ENCODE data around the gene ZMAT5. TPM values are rescaled to one million over a fixed set of nuclear protein-coding genes. Genes with fewer than 3 reads are reported as not detected.
A peak's percentile ranks its signal among the peaks of the same experiment; 100 is the strongest.

Gene ZMAT5
- polyA plus RNA-seq, 3 donors: 27.1 to 79.4 (median 59.3) TPM

DNA sequence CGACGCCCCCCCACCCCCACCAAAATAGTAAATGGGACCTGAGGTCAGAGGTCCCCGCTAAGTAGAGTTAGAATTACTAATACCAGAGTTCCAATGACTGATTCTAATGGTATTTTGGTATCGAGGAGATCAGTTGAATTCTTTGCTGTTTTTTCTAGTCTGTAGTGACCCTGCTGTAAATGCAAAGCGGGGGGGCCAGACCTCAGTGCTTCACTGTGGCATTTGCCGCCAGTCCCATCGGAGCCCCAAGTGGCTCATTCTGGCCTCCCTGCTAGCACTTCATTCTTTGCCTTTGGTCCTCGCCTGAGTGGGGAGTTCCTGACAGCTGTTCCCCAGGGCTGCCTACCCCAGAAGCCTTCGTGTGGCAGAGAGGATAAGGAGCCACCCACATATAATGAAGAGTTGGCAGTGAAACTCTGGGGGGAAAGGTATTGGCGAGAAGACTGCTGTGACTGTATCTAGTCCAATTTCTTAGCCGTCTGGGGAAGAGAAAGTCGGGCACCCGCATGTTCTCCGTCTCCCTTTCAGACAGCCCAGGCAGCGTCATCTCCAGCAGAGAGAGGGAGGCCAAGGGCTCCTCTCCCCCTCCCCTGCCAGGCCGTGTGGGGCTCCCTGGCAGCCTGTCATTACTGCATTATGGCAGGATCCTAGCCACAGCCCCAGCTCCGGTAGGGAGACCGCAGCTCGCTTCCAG, 66.5 kb downstream of the ZMAT5 start:
- H3K4me1 Mint-ChIP-seq: peaks cover 19% of the 10 kb centered on the region
- TF ChIP-seq, protein P1, sequence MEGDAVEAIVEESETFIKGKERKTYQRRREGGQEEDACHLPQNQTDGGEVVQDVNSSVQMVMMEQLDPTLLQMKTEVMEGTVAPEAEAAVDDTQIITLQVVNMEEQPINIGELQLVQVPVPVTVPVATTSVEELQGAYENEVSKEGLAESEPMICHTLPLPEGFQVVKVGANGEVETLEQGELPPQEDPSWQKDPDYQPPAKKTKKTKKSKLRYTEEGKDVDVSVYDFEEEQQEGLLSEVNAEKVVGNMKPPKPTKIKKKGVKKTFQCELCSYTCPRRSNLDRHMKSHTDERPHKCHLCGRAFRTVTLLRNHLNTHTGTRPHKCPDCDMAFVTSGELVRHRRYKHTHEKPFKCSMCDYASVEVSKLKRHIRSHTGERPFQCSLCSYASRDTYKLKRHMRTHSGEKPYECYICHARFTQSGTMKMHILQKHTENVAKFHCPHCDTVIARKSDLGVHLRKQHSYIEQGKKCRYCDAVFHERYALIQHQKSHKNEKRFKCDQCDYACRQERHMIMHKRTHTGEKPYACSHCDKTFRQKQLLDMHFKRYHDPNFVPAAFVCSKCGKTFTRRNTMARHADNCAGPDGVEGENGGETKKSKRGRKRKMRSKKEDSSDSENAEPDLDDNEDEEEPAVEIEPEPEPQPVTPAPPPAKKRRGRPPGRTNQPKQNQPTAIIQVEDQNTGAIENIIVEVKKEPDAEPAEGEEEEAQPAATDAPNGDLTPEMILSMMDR (IDR thresholded peaks at IDR 0.05): no peak
- H3K36me3 Mint-ChIP-seq: peaks cover 23 to 30% of the 10 kb centered on the region in 2 donors
- no peaks in the 10 kb centered on the region for H3K9me3 ChIP-seq (replicated peaks in 1 of 2; ENCODE audit: control insufficient read depth in 1 of 2, insufficient read depth in 1 of 2, low read length in 2 of 2)
- H3K4me3 Mint-ChIP-seq: no peak overlapping the region
- H3K27ac Mint-ChIP-seq: no peak overlapping the region
- H3K4me2 ChIP-seq (replicated peaks; ENCODE audit: extremely low read depth, low read length, poor library complexity, severe bottlenecking): no peak overlapping the region
- H3K27me3 ChIP-seq (ENCODE audit: control insufficient read depth in 2 of 2, insufficient read depth in 2 of 2, low read length in 2 of 2): peaks cover 0 to 9% of the 10 kb centered on the region in 2 donors
- no peak overlapping the region for H3K27ac ChIP-seq (ENCODE audit: low read depth in 1 of 2, low read length in 2 of 2)
- WGBS (ENCODE audit: insufficient coverage): 77% methylated on average over 7 of the region's 19 CpGs
- peaks cover 4 to 22% (median 10%) of the 10 kb centered on the region in 3 donors for H3K27me3 Mint-ChIP-seq (ENCODE audit: low read depth in 3 of 3)
- H4K20me1 ChIP-seq (ENCODE audit: insufficient read depth, low read length): peaks cover 9% of the 10 kb centered on the region
- DNase-seq: no peak
- no peaks in the 10 kb centered on the region for H3K79me2 ChIP-seq (ENCODE audit: insufficient read depth, low read length)
- H3K36me3 ChIP-seq (replicated peaks in 1 of 2; ENCODE audit: control insufficient read depth in 1 of 2, insufficient read depth in 2 of 2, low read length in 2 of 2): peaks cover 20 to 25% of the 10 kb centered on the region in 2 donors
- H3K9ac ChIP-seq (ENCODE audit: insufficient read depth, low read length, poor library complexity, severe bottlenecking): no peak overlapping the region
- H3K9me3 Mint-ChIP-seq: peaks cover 0 to 1% (median 0%) of the 10 kb centered on the region in 7 donors
- H2AFZ ChIP-seq (ENCODE audit: insufficient read depth, low read depth, low read length, poor library complexity, severe bottlenecking): no peak overlapping the region
- peaks cover 7 to 14% of the 10 kb centered on the region in 2 donors for H3K4me1 ChIP-seq (ENCODE audit: control insufficient read depth in 1 of 2, insufficient read depth in 2 of 2, low read length in 2 of 2)
- H3K4me3 ChIP-seq (replicated peaks in 1 of 3; ENCODE audit: low read depth in 2 of 3, low read length in 3 of 3): no peak overlapping the region
- intact Hi-C loops (cut with micrococcal nuclease): no loop called here

DNA sequence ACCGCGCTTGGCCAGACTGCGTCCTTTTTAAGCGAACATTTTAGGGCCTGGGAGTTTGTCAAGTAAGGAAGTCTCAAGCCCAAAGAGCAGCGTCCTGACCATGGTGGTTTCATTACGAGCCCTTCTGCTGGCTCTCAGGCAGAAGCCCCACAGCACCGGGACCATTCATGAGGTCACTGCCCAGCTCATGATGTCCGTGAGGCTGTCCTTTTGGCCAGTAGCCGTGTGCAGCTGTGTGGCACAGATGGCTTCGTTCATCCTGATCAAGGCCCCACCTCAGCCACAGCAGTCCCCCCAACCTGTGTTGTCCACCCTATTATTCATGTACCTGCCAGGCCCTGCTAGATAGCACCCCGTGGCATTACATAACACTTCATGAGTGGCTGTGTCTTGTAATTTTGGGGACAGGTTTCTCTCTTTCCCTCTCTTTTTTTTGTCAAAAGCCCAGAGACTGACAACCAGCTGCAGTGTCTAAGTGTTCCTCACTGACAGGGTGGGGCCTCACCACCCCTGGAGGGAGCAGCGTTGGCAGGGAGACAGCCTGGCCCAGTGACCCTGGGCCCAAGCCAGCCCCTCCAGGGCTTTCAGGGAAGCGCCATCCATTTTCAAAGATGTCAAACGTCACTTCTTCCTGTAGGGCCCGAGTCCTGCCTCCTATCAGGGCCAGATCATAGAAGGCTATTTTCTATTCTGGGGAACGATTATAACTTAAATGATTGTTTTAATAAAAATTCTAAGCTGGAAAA, 68.8 kb downstream of the ZMAT5 start:
- Histone ChIP-seq H3K9me3 (replicated peaks in 1 of 2; ENCODE audit: control insufficient read depth in 1 of 2, insufficient read depth in 1 of 2, low read length in 2 of 2) (no peaks in the 10 kb centered on the region), H4K20me1 (ENCODE audit: insufficient read depth, low read length) (peaks cover 9% of the 10 kb centered on the region), H3K27ac (ENCODE audit: low read depth in 1 of 2, low read length in 2 of 2) (no peak overlapping the region), H3K4me3 (replicated peaks in 1 of 3; ENCODE audit: low read depth in 2 of 3, low read length in 3 of 3) (no peak overlapping the region), H3K4me1 (ENCODE audit: control insufficient read depth in 1 of 2, insufficient read depth in 2 of 2, low read length in 2 of 2) (peaks cover 5 to 7% of the 10 kb centered on the region in 2 donors), H3K9ac (ENCODE audit: insufficient read depth, low read length, poor library complexity, severe bottlenecking) (peak overlapping the region; percentile 4), H3K79me2 (ENCODE audit: insufficient read depth, low read length) (no peaks in the 10 kb centered on the region), H3K36me3 (replicated peaks in 1 of 2; ENCODE audit: control insufficient read depth in 1 of 2, insufficient read depth in 2 of 2, low read length in 2 of 2) (peaks cover 42 to 48% of the 10 kb centered on the region in 2 donors), H3K27me3 (ENCODE audit: control insufficient read depth in 2 of 2, insufficient read depth in 2 of 2, low read length in 2 of 2) (peaks cover 0 to 2% of the 10 kb centered on the region in 2 donors), H2AFZ (ENCODE audit: insufficient read depth, low read depth, low read length, poor library complexity, severe bottlenecking) (no peak overlapping the region), H3K4me2 (replicated peaks; ENCODE audit: extremely low read depth, low read length, poor library complexity, severe bottlenecking) (no peak overlapping the region)
- Mint-ChIP-seq H3K27me3 (ENCODE audit: low read depth in 3 of 3) (peaks cover 2 to 13% (median 8%) of the 10 kb centered on the region in 3 donors), H3K4me3 (no peak overlapping the region), H3K27ac (no peak overlapping the region), H3K36me3 (peaks cover 43 to 52% of the 10 kb centered on the region in 2 donors), H3K4me1 (peaks cover 13% of the 10 kb centered on the region), H3K9me3 (peaks cover 0 to 1% (median 0%) of the 10 kb centered on the region in 7 donors)
- intact Hi-C loops (cut with micrococcal nuclease): no loop called here
- 96% methylated on average over 11 of the region's 16 CpGs for WGBS (ENCODE audit: insufficient coverage)
- TF ChIP-seq, protein P1 (IDR thresholded peaks at IDR 0.05): no peak
- no peak for DNase-seq

All from CD14-positive monocyte (primary cell).